Mononuclear cell (primary cell): ENCODE measurements around the gene DPYSL4. TPM values are rescaled to one million over a fixed set of nuclear protein-coding genes. Genes with fewer than 3 reads are reported as not detected.

Experiments used
- H3K27me3 ChIP-seq: 2 replicates; pipeline ENCODE4 v1.6.0; 2011; ENCODE audit warnings: low read length, control low read depth; ENCODE audit not compliant: insufficient read depth
- H3K4me1 ChIP-seq: 2 replicates; pipeline ENCODE4 v1.5.1; 2011; ENCODE audit warnings: mild to moderate bottlenecking, low read length, control low read depth; ENCODE audit not compliant: insufficient read depth
- H3K4me3 ChIP-seq: 2 replicates; pipeline ENCODE4 v1.5.1; 2011; ENCODE audit warnings: mild to moderate bottlenecking, low read length, moderate library complexity
- H3K9me3 ChIP-seq: 2 replicates; pipeline ENCODE4 v1.5.1; 2011; ENCODE audit warnings: low read depth, mild to moderate bottlenecking, control low read depth, low read length
- total RNA-seq: library from RNA; depleted of rRNA; stranded (reverse); fragments of >200 nt; gene quantifications from one replicate; pipeline ENCODE4 v1.2.3, GENCODE V29; 2012

The DPYSL4 gene
- total RNA-seq: 0.21 TPM

- Histone ChIP-seq H3K4me1 (peaks cover 19% of the 10 kb centered on the region), H3K4me3 (no peak within 1 kb of the TSS)
Measured at GRCh38 chr10:132186488-132187429, at the start of gene DPYSL4. Gene DPYSL4, plus strand, starts transcription at chr10:132186948. Its CDS starts 116 bp downstream, at chr10:132187064.

GRCh38 chr10:132137111-132138072 lies 49.4 kb upstream of the DPYSL4 start:
- no peaks in the 10 kb centered on the region for H3K27me3 ChIP-seq
- no peaks in the 10 kb centered on the region for H3K9me3 ChIP-seq
- H3K4me1 ChIP-seq: no peaks in the 10 kb centered on the region
- no peak overlapping the region for H3K4me3 ChIP-seq

More at GRCh38 chr10:132186488-132187429, at the start of gene DPYSL4:
- peaks cover 46% of the 10 kb centered on the region for H3K27me3 ChIP-seq
- no peaks in the 10 kb centered on the region for H3K9me3 ChIP-seq

DNA sequence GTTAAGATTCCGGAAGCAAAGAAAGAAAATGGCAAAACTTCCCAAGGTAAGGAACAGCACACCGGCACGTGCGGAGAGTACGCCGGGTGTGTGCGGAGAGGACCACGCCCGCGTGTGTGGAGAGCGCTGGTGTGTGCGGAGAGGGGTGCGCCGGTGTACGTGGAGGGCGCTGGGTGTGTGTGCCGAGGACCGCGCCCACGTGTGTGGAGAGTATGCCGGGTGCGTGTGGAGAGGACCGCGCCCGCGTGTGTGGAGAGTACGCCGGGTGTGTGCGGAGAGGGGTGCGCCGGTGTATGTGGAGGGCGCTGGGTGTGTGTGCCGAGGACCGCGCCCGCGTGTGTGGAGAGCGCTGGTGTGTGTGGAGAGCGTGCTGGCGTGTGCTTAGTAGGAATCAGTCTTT lies 48.6 kb upstream of the DPYSL4 start:
- no peaks in the 10 kb centered on the region for H3K27me3 ChIP-seq
- no peaks in the 10 kb centered on the region for H3K4me1 ChIP-seq
- H3K9me3 ChIP-seq: no peaks in the 10 kb centered on the region
- no peak overlapping the region for H3K4me3 ChIP-seq

DNA sequence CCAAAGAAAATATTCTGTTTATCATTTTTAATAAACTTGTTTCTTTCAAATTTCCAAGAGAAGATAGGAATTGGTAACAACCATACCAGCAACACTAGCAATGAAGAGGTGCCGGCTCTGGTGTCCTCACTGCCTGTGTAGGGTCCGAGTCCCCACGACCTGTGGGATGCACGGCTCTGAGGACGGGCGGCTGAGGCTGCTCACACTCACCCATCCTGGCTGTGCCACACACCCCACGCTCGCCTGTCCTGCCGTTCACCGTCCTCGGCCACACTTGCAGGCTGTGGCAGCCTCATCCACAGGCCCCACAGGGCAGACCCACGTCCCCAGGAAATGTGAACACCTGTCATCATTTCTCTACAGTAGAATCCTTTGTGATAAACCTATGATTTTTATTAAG lies 48.2 kb upstream of the DPYSL4 start:
- no peaks in the 10 kb centered on the region for H3K27me3 ChIP-seq
- H3K4me3 ChIP-seq: no peak overlapping the region
- H3K4me1 ChIP-seq: no peaks in the 10 kb centered on the region
- no peaks in the 10 kb centered on the region for H3K9me3 ChIP-seq

- H3K9me3 ChIP-seq: no peaks in the 10 kb centered on the region
- no peaks in the 10 kb centered on the region for H3K4me1 ChIP-seq
- no peaks in the 10 kb centered on the region for H3K27me3 ChIP-seq
- H3K4me3 ChIP-seq: no peak overlapping the region
Measured at GRCh38 chr10:132139526-132139925, 47.2 kb upstream of the DPYSL4 start.

- no peaks in the 10 kb centered on the region for H3K9me3 ChIP-seq
- no peaks in the 10 kb centered on the region for H3K27me3 ChIP-seq
- H3K4me1 ChIP-seq: no peaks in the 10 kb centered on the region
- H3K4me3 ChIP-seq: no peak overlapping the region
Measured at GRCh38 chr10:132140167-132140925, 46.4 kb upstream of the DPYSL4 start.

- H3K27me3 ChIP-seq: no peaks in the 10 kb centered on the region
- no peak overlapping the region for H3K4me3 ChIP-seq
- H3K4me1 ChIP-seq: no peaks in the 10 kb centered on the region
- H3K9me3 ChIP-seq: no peaks in the 10 kb centered on the region
Measured at GRCh38 chr10:132141076-132141475, 45.7 kb upstream of the DPYSL4 start.

- no peaks in the 10 kb centered on the region for H3K4me1 ChIP-seq
Measured at GRCh38 chr10:132141526-132142395, 45.0 kb upstream of the DPYSL4 start.

GRCh38 chr10:132142396-132143161 lies 44.2 kb upstream of the DPYSL4 start:
- Histone ChIP-seq H3K4me1 (no peaks in the 10 kb centered on the region), H3K4me3 (no peak overlapping the region), H3K9me3 (no peaks in the 10 kb centered on the region), H3K27me3 (no peaks in the 10 kb centered on the region)

More at GRCh38 chr10:132141526-132142395, 45.0 kb upstream of the DPYSL4 start:
- Histone ChIP-seq H3K9me3 (no peaks in the 10 kb centered on the region), H3K4me3 (no peak overlapping the region), H3K27me3 (no peaks in the 10 kb centered on the region)

- Histone ChIP-seq H3K27me3 (no peaks in the 10 kb centered on the region), H3K4me1 (no peaks in the 10 kb centered on the region), H3K9me3 (no peaks in the 10 kb centered on the region), H3K4me3 (no peak overlapping the region)
Measured at GRCh38 chr10:132143162-132143561, 43.6 kb upstream of the DPYSL4 start.

GRCh38 chr10:132144086-132144485 lies 42.7 kb upstream of the DPYSL4 start:
- Histone ChIP-seq H3K4me3 (no peak overlapping the region), H3K4me1 (no peaks in the 10 kb centered on the region), H3K27me3 (no peaks in the 10 kb centered on the region), H3K9me3 (no peaks in the 10 kb centered on the region)

GRCh38 chr10:132145002-132145401 lies 41.7 kb upstream of the DPYSL4 start:
- Histone ChIP-seq H3K27me3 (no peaks in the 10 kb centered on the region), H3K4me1 (no peaks in the 10 kb centered on the region), H3K9me3 (no peaks in the 10 kb centered on the region), H3K4me3 (no peak overlapping the region)

GRCh38 chr10:132145521-132146185 lies 41.1 kb upstream of the DPYSL4 start:
- Histone ChIP-seq H3K4me3 (no peak overlapping the region), H3K4me1 (no peaks in the 10 kb centered on the region), H3K27me3 (no peaks in the 10 kb centered on the region), H3K9me3 (no peaks in the 10 kb centered on the region)
